Measurements from ENCODE around the gene CC2D2A. TPM values are rescaled to one million over a fixed set of nuclear protein-coding genes. Genes with fewer than 3 reads are reported as not detected.

The CC2D2A gene
- total and polyA plus RNA-seq, 2 experiments from 2014 or later: 13.9 to 15.8 TPM

- peaks cover 5% of the 10 kb centered on the region for H3K9me2 ChIP-seq (ENCODE audit: insufficient read depth)
These were observed 46.4 kb upstream of the CC2D2A start for GRCh38 chr4:15423285-15423711.

More at GRCh38 chr4:15423285-15423711, 46.4 kb upstream of the CC2D2A start:
- no peaks in the 10 kb centered on the region; the same call in 2 of the 3 replicates for H3K9me3 Mint-ChIP-seq
- H3K27me3 Mint-ChIP-seq (ENCODE audit: insufficient read depth, low read depth, poor library complexity): peaks cover 3% of the 10 kb centered on the region
- H3K4me3 Mint-ChIP-seq: no peak overlapping the region
- Histone ChIP-seq H3K4me3 (no peak overlapping the region), H2AFZ (no peak overlapping the region), H3K79me2 (replicated peaks; ENCODE audit: insufficient read depth) (no peaks in the 10 kb centered on the region), H3K4me1 (ENCODE audit: insufficient read depth) (no peaks in the 10 kb centered on the region), H3K27me3 (ENCODE audit: insufficient read depth) (no peaks in the 10 kb centered on the region), H4K20me1 (replicated peaks; ENCODE audit: insufficient read depth) (no peaks in the 10 kb centered on the region), H3K4me2 (no peak overlapping the region), H3K27ac (ENCODE audit: low read depth) (no peak overlapping the region), H3F3A (replicated peaks; ENCODE audit: low read depth) (no peaks in the 10 kb centered on the region), H3K36me3 (ENCODE audit: insufficient read depth) (no peaks in the 10 kb centered on the region)
- H3K36me3 Mint-ChIP-seq (ENCODE audit: low read depth): no peaks in the 10 kb centered on the region
- TF ChIP-seq STAT1 (IDR thresholded peaks at IDR 0.05; ENCODE audit: unreplicated experiment) (no peak), POLR2AphosphoS5 (IDR thresholded peaks at IDR 0.05; ENCODE audit: low read depth) (no peak), ZNF331 (CRISPR knock-in tag; IDR thresholded peaks at IDR 0.05; ENCODE audit: low read depth) (no peak), NANOG (IDR thresholded peaks at IDR 0.05; ENCODE audit: borderline replicate concordance) (no peak), EZH2phosphoT487 (IDR thresholded peaks at IDR 0.05; ENCODE audit: unreplicated experiment) (no peak), ZNF114 (CRISPR knock-in tag; IDR thresholded peaks at IDR 0.05) (no peak), JUNB (IDR thresholded peaks at IDR 0.05; ENCODE audit: unreplicated experiment) (no peak), ETS1 (IDR thresholded peaks at IDR 0.05) (no peak)
- TF ChIP-seq, protein P1, sequence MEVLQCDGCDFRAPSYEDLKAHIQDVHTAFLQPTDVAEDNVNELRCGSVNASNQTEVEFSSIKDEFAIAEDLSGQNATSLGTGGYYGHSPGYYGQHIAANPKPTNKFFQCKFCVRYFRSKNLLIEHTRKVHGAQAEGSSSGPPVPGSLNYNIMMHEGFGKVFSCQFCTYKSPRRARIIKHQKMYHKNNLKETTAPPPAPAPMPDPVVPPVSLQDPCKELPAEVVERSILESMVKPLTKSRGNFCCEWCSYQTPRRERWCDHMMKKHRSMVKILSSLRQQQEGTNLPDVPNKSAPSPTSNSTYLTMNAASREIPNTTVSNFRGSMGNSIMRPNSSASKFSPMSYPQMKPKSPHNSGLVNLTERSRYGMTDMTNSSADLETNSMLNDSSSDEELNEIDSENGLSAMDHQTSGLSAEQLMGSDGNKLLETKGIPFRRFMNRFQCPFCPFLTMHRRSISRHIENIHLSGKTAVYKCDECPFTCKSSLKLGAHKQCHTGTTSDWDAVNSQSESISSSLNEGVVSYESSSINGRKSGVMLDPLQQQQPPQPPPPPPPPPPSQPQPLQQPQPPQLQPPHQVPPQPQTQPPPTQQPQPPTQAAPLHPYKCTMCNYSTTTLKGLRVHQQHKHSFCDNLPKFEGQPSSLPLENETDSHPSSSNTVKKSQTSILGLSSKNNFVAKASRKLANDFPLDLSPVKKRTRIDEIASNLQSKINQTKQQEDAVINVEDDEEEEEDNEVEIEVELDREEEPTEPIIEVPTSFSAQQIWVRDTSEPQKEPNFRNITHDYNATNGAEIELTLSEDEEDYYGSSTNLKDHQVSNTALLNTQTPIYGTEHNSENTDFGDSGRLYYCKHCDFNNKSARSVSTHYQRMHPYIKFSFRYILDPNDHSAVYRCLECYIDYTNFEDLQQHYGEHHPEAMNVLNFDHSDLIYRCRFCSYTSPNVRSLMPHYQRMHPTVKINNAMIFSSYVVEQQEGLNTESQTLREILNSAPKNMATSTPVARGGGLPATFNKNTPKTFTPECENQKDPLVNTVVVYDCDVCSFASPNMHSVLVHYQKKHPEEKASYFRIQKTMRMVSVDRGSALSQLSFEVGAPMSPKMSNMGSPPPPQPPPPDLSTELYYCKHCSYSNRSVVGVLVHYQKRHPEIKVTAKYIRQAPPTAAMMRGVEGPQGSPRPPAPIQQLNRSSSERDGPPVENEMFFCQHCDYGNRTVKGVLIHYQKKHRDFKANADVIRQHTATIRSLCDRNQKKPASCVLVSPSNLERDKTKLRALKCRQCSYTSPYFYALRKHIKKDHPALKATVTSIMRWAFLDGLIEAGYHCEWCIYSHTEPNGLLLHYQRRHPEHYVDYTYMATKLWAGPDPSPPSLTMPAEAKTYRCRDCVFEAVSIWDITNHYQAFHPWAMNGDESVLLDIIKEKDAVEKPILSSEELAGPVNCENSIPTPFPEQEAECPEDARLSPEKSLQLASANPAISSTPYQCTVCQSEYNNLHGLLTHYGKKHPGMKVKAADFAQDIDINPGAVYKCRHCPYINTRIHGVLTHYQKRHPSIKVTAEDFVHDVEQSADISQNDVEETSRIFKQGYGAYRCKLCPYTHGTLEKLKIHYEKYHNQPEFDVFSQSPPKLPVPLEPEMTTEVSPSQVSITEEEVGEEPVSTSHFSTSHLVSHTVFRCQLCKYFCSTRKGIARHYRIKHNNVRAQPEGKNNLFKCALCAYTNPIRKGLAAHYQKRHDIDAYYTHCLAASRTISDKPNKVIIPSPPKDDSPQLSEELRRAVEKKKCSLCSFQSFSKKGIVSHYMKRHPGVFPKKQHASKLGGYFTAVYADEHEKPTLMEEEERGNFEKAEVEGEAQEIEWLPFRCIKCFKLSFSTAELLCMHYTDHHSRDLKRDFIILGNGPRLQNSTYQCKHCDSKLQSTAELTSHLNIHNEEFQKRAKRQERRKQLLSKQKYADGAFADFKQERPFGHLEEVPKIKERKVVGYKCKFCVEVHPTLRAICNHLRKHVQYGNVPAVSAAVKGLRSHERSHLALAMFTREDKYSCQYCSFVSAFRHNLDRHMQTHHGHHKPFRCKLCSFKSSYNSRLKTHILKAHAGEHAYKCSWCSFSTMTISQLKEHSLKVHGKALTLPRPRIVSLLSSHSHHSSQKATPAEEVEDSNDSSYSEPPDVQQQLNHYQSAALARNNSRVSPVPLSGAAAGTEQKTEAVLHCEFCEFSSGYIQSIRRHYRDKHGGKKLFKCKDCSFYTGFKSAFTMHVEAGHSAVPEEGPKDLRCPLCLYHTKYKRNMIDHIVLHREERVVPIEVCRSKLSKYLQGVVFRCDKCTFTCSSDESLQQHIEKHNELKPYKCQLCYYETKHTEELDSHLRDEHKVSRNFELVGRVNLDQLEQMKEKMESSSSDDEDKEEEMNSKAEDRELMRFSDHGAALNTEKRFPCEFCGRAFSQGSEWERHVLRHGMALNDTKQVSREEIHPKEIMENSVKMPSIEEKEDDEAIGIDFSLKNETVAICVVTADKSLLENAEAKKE (CRISPR knock-in tag; IDR thresholded peaks at IDR 0.05): no peak
- TF ChIP-seq, protein P2, sequence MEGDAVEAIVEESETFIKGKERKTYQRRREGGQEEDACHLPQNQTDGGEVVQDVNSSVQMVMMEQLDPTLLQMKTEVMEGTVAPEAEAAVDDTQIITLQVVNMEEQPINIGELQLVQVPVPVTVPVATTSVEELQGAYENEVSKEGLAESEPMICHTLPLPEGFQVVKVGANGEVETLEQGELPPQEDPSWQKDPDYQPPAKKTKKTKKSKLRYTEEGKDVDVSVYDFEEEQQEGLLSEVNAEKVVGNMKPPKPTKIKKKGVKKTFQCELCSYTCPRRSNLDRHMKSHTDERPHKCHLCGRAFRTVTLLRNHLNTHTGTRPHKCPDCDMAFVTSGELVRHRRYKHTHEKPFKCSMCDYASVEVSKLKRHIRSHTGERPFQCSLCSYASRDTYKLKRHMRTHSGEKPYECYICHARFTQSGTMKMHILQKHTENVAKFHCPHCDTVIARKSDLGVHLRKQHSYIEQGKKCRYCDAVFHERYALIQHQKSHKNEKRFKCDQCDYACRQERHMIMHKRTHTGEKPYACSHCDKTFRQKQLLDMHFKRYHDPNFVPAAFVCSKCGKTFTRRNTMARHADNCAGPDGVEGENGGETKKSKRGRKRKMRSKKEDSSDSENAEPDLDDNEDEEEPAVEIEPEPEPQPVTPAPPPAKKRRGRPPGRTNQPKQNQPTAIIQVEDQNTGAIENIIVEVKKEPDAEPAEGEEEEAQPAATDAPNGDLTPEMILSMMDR (conservative IDR thresholded peaks at IDR 0.05; ENCODE audit: low read depth in 2 of 2): no peak
- TF ChIP-seq, protein P3, sequence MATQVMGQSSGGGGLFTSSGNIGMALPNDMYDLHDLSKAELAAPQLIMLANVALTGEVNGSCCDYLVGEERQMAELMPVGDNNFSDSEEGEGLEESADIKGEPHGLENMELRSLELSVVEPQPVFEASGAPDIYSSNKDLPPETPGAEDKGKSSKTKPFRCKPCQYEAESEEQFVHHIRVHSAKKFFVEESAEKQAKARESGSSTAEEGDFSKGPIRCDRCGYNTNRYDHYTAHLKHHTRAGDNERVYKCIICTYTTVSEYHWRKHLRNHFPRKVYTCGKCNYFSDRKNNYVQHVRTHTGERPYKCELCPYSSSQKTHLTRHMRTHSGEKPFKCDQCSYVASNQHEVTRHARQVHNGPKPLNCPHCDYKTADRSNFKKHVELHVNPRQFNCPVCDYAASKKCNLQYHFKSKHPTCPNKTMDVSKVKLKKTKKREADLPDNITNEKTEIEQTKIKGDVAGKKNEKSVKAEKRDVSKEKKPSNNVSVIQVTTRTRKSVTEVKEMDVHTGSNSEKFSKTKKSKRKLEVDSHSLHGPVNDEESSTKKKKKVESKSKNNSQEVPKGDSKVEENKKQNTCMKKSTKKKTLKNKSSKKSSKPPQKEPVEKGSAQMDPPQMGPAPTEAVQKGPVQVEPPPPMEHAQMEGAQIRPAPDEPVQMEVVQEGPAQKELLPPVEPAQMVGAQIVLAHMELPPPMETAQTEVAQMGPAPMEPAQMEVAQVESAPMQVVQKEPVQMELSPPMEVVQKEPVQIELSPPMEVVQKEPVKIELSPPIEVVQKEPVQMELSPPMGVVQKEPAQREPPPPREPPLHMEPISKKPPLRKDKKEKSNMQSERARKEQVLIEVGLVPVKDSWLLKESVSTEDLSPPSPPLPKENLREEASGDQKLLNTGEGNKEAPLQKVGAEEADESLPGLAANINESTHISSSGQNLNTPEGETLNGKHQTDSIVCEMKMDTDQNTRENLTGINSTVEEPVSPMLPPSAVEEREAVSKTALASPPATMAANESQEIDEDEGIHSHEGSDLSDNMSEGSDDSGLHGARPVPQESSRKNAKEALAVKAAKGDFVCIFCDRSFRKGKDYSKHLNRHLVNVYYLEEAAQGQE (IDR thresholded peaks at IDR 0.05; ENCODE audit: unreplicated experiment): no peak
- H3K27ac Mint-ChIP-seq: no peak overlapping the region
- ATAC-seq (no peak), DNase-seq (ENCODE audit: low spot score) (no peak)
- H3K4me1 Mint-ChIP-seq: peaks cover 10% of the 10 kb centered on the region
